GM12891 (cell line): Measurements from ENCODE around the gene LOXL4.

Source experiments
- PAX5 ChIP-seq: IDR thresholded peaks from 2 replicates; pipeline ENCODE4 v1.6.1; 2011; ENCODE audit warnings: low read length, moderate library complexity, mild to moderate bottlenecking; ENCODE audit not compliant: insufficient read depth, severe bottlenecking
- POLR2A ChIP-seq: IDR thresholded peaks from 2 replicates; pipeline ENCODE4 v1.6.1; 2011; ENCODE audit warnings: low read depth, low read length, control low read depth
- POLR2AphosphoS5 ChIP-seq: IDR thresholded peaks from 2 replicates; pipeline ENCODE4 v1.6.1; 2011; ENCODE audit warnings: low read depth, low read length, control low read depth
- SPI1 ChIP-seq: IDR thresholded peaks from 2 replicates; pipeline ENCODE4 v1.6.1; 2011; ENCODE audit warnings: low read depth, low read length, control low read depth
- TAF1 ChIP-seq: IDR thresholded peaks from 2 replicates; pipeline ENCODE4 v1.6.1; 2011; ENCODE audit warnings: low read depth, low read length, control low read depth

DNA sequence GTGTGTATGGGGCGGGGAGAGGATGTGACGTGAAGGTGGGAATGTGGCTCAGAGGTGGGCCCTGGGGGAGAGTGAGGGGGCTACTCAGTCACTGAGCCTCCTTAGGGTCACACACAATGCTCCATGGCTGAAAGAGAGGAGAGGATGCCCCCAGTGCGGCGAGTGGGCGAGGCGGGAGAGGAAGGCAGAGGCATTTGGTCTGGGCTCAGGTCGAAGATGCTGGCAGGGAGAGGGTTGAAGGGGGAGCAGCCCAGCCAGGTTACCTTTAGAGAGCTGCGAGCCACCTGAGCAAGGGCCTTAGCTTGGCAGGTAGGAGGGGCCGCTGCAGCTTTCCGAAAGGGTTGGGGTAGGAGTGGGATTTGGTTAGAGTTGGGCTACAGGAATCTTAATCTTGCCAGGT lies 4.7 kb upstream of the LOXL4 start:
- TF ChIP-seq POLR2AphosphoS5 (no peak), POLR2A (no peak), TAF1 (no peak), SPI1 (no peak), PAX5 (no peak)
